K562 (cell line): ENCODE results near the gene EFNA1. TPM values are rescaled to one million over a fixed set of nuclear protein-coding genes. Genes with fewer than 3 reads are reported as not detected.

ENCODE experiments used
- ATAC-seq: fragments of 200-7000 bp; cut with Tn5 transposase; 3 replicates; pipeline ENCODE4 v1.9.1; 2020; ENCODE audit warnings: moderate library complexity
- BruUV-seq: library from RNA; stranded (reverse); fragments of 400-500 nt; replicated peaks from 2 replicates; lab custom pipeline; 2021; lab: Mats Ljungman, UMichigan
- CTCF ChIA-PET: fragments of 300-600 bp; formaldehyde crosslinking; extraction: SDS; loops from one replicate; lab custom pipeline; 2021; ENCODE audit warnings: low intra/inter-chr PET ratio; lab: Yijun Ruan, JAX
- POLR2A ChIA-PET: fragments of 300-600, 350-650 bp; sonication (Branson Sonifier 250); formaldehyde crosslinking; extraction: SDS; loops from one replicate; lab custom pipeline; 2021; ENCODE audit warnings: antibody characterized with exemption, inconsistent platforms; lab: Yijun Ruan, JAX
- DNase-seq, 4 experiments: peaks; one replicate each; pipeline versions ENCODE4 v3.0.0 to v3.0.0-alpha.2; 2011 to 2018; ENCODE audit warnings: low spot score in 3 of 4, mixed read lengths in 3 of 4; ENCODE audit errors: extremely low read depth in 1 of 4
- FAIRE-seq: peaks from 2 replicates; lab custom pipeline; 2011; peaks lifted over from hg19 to GRCh38; lab: Jason Lieb, UNC
- H2AFZ ChIP-seq: 2 replicates; pipeline ENCODE4 v1.6.0; 2011; ENCODE audit warnings: low read depth, low read length, control low read depth, inconsistent platforms
- H3K27ac ChIP-seq: fragments of 200-600 bp; 3 replicates; pipeline ENCODE4 v1.8.0; 2011; ENCODE audit warnings: low read depth, mild to moderate bottlenecking, control low read depth, inconsistent platforms, low read length, moderate library complexity, mixed read lengths; ENCODE audit errors: extremely low read depth
- H3K27me3 ChIP-seq, 2 experiments: fragments of 300-600 bp in 1 of 2; 2 replicates in 1 of 2; 3 replicates in 1 of 2; pipeline versions ENCODE4 v1.6.0 to v1.8.0; 2011; ENCODE audit warnings: inconsistent platforms in 2 of 2, low read length in 2 of 2, mild to moderate bottlenecking in 1 of 2, mixed read lengths in 1 of 2, moderate library complexity in 1 of 2; ENCODE audit not compliant: control insufficient read depth in 2 of 2, insufficient read depth in 2 of 2
- H3K36me3 ChIP-seq: fragments of 300-600 bp; 3 replicates; pipeline ENCODE4 v1.8.0; 2011; ENCODE audit warnings: mild to moderate bottlenecking, low read length, inconsistent platforms; ENCODE audit not compliant: control insufficient read depth, insufficient read depth
- H3K4me1 ChIP-seq, 2 experiments: fragments of 200-600 bp in 1 of 2; replicated peaks in 1 of 2; 2 replicates in 1 of 2; 3 replicates in 1 of 2; pipeline versions ENCODE4 v1.5.1 to v1.8.0; 2011; ENCODE audit warnings: inconsistent platforms in 2 of 2, low read length in 2 of 2, mild to moderate bottlenecking in 1 of 2, mixed read lengths in 1 of 2, moderate library complexity in 1 of 2; ENCODE audit not compliant: control insufficient read depth in 2 of 2, insufficient read depth in 2 of 2
- H3K4me2 ChIP-seq: 2 replicates; pipeline ENCODE4 v1.6.1; 2011; ENCODE audit warnings: low read length, control low read depth, inconsistent platforms, mixed read lengths; ENCODE audit not compliant: insufficient read depth
- H3K4me3 ChIP-seq: fragments of 200-600 bp; sonication (generic), shearing (Covaris generic); 2 replicates; pipeline ENCODE4 v1.5.1; 2016; ENCODE audit warnings: control low read depth, inconsistent platforms
- H3K79me2 ChIP-seq: fragments of 200-600 bp; 3 replicates; pipeline ENCODE4 v1.8.0; 2011; ENCODE audit warnings: low read length, inconsistent platforms; ENCODE audit not compliant: control insufficient read depth, insufficient read depth
- H3K9ac ChIP-seq, 2 experiments: 2 replicates each; pipeline versions ENCODE4 v1.6.0 to v1.6.1; 2011; ENCODE audit warnings: low read depth in 2 of 2, low read length in 2 of 2, control low read depth in 1 of 2, inconsistent platforms in 1 of 2, mild to moderate bottlenecking in 1 of 2, mixed read lengths in 1 of 2; ENCODE audit not compliant: insufficient read depth in 1 of 2
- H3K9me1 ChIP-seq: one replicate; pipeline ENCODE4 v1.6.0; 2011; ENCODE audit warnings: inconsistent platforms, mild to moderate bottlenecking, low read length, moderate library complexity; ENCODE audit not compliant: control insufficient read depth, insufficient read depth
- H3K9me3 ChIP-seq: replicated peaks from 2 replicates; pipeline ENCODE4 v1.5.1; 2011; ENCODE audit warnings: low read depth, low read length, inconsistent platforms; ENCODE audit not compliant: control insufficient read depth, insufficient read depth
- H4K20me1 ChIP-seq: replicated peaks from 2 replicates; pipeline ENCODE4 v1.6.1; 2011; ENCODE audit warnings: low read length, inconsistent platforms, mixed read lengths; ENCODE audit not compliant: control insufficient read depth, insufficient read depth
- ARID1B ChIP-seq: fragments of 450-650 bp; IDR thresholded peaks from 2 replicates; pipeline ENCODE4 v1.6.1; 2016; ENCODE audit warnings: antibody characterized with exemption, mild to moderate bottlenecking, inconsistent platforms
- ERF ChIP-seq: fragments of 450-650 bp; formaldehyde crosslinking; IDR thresholded peaks from 2 replicates; pipeline ENCODE4 v1.4.0; 2020; ENCODE audit warnings: mild to moderate bottlenecking, mixed read lengths
- MTA3 ChIP-seq: fragments of 450-650 bp; formaldehyde crosslinking; IDR thresholded peaks from 2 replicates; pipeline ENCODE4 v1.6.1; 2017; ENCODE audit warnings: mild to moderate bottlenecking, borderline replicate concordance
- RBFOX2 ChIP-seq: fragments of 200-400 bp; formaldehyde crosslinking; IDR thresholded peaks from 2 replicates; pipeline ENCODE4 v1.6.1; 2017; ENCODE audit warnings: low read depth, mild to moderate bottlenecking, low read length, moderate library complexity
- REST ChIP-seq, 2 experiments: fragments of 450-650 bp; formaldehyde crosslinking in 1 of 2; IDR thresholded peaks; 2 replicates each; pipeline versions ENCODE4 v1.4.0 to v1.6.1; 2014 to 2020; ENCODE audit warnings: mild to moderate bottlenecking in 2 of 2, borderline replicate concordance in 1 of 2, low read depth in 1 of 2
- ZNF263 ChIP-seq: sonication (generic); formaldehyde crosslinking; IDR thresholded peaks from 2 replicates; pipeline ENCODE4 v1.8.0; 2022; ENCODE audit warnings: mild to moderate bottlenecking, missing genetic modification reagents, borderline replicate concordance
- WGBS: fragments of 100-300 bp; shearing (Covaris generic); methylation state at CpG from one replicate; pipeline ENCODE4 v1.1.6; 2016; ENCODE audit warnings: low coverage, mixed read lengths; ENCODE audit not compliant: insufficient coverage; ENCODE audit errors: missing lambda C conversion rate; 5-methylcytosine and 5-hydroxymethylcytosine counted together
- in situ Hi-C: fragments of 300-500 bp; cut with MboI; formaldehyde crosslinking; loops from 4 replicates; pipeline ENCODE4 v1.15.0; 2018; ENCODE audit warnings: inconsistent platforms, mixed read lengths
- intact Hi-C: fragments of 100-400 bp; cut with micrococcal nuclease; formaldehyde crosslinking; loops from 2 replicates; pipeline ENCODE4 v1.14.2; 2022
- polyA plus RNA-seq, 8 experiments: library from polyadenylated mRNA; depleted of rRNA in 4 of 8; stranded (reverse) in 5 of 8; unstranded in 3 of 8; fragments of >200 nt; fragmentation: Nextera tagmentation in 2 of 8; fragmentation: Illumina TruSeq in 1 of 8; extraction: Ambion mirVana in 2 of 8; extraction: Trizol in 1 of 8; gene quantifications; 2 replicates each; pipeline versions ENCODE4 v1.2.1 to v1.2.3, GENCODE V29; 2011 to 2014; ENCODE audit warnings: inconsistent platforms in 1 of 8, missing spikeins in 1 of 8
- total RNA-seq, 7 experiments: library from RNA; depleted of rRNA in 6 of 7; stranded (reverse); fragments of >200 nt in 6 of 7; fragmentation: Illumina TruSeq in 2 of 7; extraction: Trizol in 2 of 7; gene quantifications; 2 replicates each; pipeline versions ENCODE4 v1.2.1 to v1.2.3, GENCODE V29; 2011 to 2021; ENCODE audit warnings: low replicate concordance in 1 of 7
- TF ChIP-seq, protein P1 (sequence below): fragments of 450-650 bp; IDR thresholded peaks from 2 replicates; pipeline ENCODE4 v1.6.1; 2016; ENCODE audit warnings: borderline replicate concordance

EFNA1 gene
- total and polyA plus RNA-seq, 9 of the 15 experiments (the other 6 are each of a cell fraction or from before 2014, with no cell fraction given) = 2.1 to 9.3 (median 3.0) TPM

DNA sequence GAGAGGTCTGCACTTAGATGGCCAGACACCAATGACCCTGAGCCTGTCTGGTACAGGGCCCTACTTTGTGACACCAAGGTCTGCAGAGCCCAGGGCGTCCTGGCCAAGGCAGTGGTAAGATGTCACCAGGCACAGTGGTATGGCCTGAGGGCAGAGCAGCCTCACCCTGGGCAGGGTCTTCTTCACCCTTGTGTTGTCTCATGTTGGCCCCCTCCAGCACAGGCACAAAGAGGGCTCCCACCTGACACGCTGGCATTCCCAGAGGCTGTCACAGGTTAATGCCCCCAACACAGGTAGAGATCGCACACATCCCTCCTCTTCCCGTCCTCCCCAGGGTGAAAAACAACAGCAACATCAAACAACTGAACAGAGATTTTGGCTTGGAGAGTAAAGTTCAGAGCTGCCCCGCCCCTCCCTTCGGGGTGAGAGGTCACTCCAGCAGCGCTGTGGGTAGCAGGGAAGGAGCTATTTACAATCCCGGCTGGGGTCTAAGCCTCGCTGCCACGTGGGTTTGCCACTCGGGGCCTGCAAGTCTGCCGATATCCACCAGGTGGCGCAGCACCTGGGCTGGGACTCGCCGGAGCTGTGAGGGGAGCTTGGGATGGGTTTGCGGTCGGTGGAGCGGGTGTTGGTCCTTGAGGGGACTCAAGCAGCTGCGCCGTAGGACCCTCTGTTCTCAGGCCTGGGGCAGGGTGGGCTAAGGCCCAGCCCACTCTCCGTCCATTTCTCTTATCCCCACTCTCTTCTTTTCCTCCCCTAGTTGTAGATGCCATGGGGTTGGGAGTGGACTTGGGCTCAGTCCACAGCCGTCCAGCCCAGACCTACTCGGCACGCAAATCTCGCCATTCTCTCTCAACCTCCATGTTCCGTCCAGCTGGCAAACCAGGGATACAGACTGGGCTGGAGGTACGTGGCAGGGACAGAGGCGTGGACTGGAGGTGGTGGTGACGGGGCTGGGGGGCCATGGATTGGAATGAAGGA is 36.3 kb upstream of the EFNA1 start (continued):
- no peak for TF ChIP-seq ERF (CRISPR knock-in tag)
- TF ChIP-seq RBFOX2 = 0 out of 2 replicates have a peak, but pooled peaks have one; percentile 26
- 0 out of 2 replicates have a peak, but pooled peaks have one; percentile 41 for TF ChIP-seq MTA3
- TF ChIP-seq, protein P1, sequence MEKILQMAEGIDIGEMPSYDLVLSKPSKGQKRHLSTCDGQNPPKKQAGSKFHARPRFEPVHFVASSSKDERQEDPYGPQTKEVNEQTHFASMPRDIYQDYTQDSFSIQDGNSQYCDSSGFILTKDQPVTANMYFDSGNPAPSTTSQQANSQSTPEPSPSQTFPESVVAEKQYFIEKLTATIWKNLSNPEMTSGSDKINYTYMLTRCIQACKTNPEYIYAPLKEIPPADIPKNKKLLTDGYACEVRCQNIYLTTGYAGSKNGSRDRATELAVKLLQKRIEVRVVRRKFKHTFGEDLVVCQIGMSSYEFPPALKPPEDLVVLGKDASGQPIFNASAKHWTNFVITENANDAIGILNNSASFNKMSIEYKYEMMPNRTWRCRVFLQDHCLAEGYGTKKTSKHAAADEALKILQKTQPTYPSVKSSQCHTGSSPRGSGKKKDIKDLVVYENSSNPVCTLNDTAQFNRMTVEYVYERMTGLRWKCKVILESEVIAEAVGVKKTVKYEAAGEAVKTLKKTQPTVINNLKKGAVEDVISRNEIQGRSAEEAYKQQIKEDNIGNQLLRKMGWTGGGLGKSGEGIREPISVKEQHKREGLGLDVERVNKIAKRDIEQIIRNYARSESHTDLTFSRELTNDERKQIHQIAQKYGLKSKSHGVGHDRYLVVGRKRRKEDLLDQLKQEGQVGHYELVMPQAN = peak; percentile 57; the same call in 1 of the 2 replicates

GRCh38 chr1:155092131-155092530 is 35.5 kb upstream of the EFNA1 start:
- H3K27ac ChIP-seq = no peak overlapping the region
- H3K36me3 ChIP-seq = no peaks in the 10 kb centered on the region
- intact Hi-C loops = loop anchor here (10.0 kb wide), 1 partner anchor 503 kb away; no protein-coding TSS in a partner anchor
- 44% methylated on average over 5 of the region's 6 CpGs for WGBS
- H3K4me2 ChIP-seq = no peak overlapping the region
- ChIA-PET POLR2A (interaction anchor here (0.6 to 1.5 kb wide), 4 partner anchors 10 to 100 kb away, joined by 3 to 9 read pairs (median 4); partner anchors contain the start of gene SLC50A1), CTCF (interaction anchor here (0.7 to 2.6 kb wide), 2 partner anchors 30 to 75 kb away, joined by 3 to 59 read pairs; no protein-coding TSS in a partner anchor)
- H3K4me1 ChIP-seq = peaks cover 12 to 22% of the 10 kb centered on the region in 2 experiments; a peak in 4 of 5 replicates
- DNase-seq = peak in 2 of 4 experiments; percentile 29 to 47
- H3K27me3 ChIP-seq = peaks cover 0 to 3% of the 10 kb centered on the region in 2 experiments; a peak in 1 of 5 replicates
- no peak overlapping the region for H3K4me3 ChIP-seq
- ATAC-seq = peak; percentile 54
- H3K9me1 ChIP-seq = peaks cover 5% of the 10 kb centered on the region
- peak; percentile 54 for TF ChIP-seq REST (IDR thresholded peaks at IDR 0.05; ENCODE audit: borderline replicate concordance)
- TF ChIP-seq REST (CRISPR knock-in tag; IDR thresholded peaks at IDR 0.05; ENCODE audit: low read depth) = no peak
- no peak for TF ChIP-seq ERF (CRISPR knock-in tag)
- TF ChIP-seq ZNF263 = 0 out of 2 replicates have a peak, but pooled peaks have one; percentile 21
- TF ChIP-seq ARID1B = no peak
- peak; percentile 32 for FAIRE-seq
- in situ Hi-C loops = loop anchor here (5.0 to 10.0 kb wide), 2 partner anchors 75 to 503 kb away; no protein-coding TSS in a partner anchor
- BruUV-seq = no TSS peak
- no peak overlapping the region for H3K9ac ChIP-seq
- H3K9me3 ChIP-seq = no peaks in the 10 kb centered on the region
- H3K79me2 ChIP-seq = no peaks in the 10 kb centered on the region
- H2AFZ ChIP-seq = no peak overlapping the region
- H4K20me1 ChIP-seq = no peaks in the 10 kb centered on the region
